Bronchial epithelial cell (primary cell): ENCODE measurements around the gene ANKRD53. TPM values are rescaled to one million over a fixed set of nuclear protein-coding genes. Genes with fewer than 3 reads are reported as not detected.

Source experiments
- DNase-seq: peaks from one replicate; pipeline ENCODE4 v3.0.0-alpha.2; 2010; ENCODE audit warnings: low read depth
- FAIRE-seq: peaks from 2 replicates; lab custom pipeline; 2011; peaks lifted over from hg19 to GRCh38; lab: Jason Lieb, UNC
- H3K27me3 ChIP-seq: 2 replicates; pipeline ENCODE4 v1.5.1; 2011; ENCODE audit warnings: low read length; ENCODE audit not compliant: control insufficient read depth, insufficient read depth
- H3K36me3 ChIP-seq: 2 replicates; pipeline ENCODE4 v1.5.1; 2011; ENCODE audit warnings: low read length; ENCODE audit not compliant: control insufficient read depth, insufficient read depth
- H3K4me3 ChIP-seq: 2 replicates; pipeline ENCODE4 v1.5.1; 2011; ENCODE audit warnings: mild to moderate bottlenecking, low read depth, low read length, control low read depth
- total RNA-seq: library from RNA; depleted of rRNA; stranded (reverse); fragments of >200 nt; gene quantifications from 2 replicates; pipeline ENCODE4 v1.2.1, GENCODE V29; 2014
- TF ChIP-seq, protein P1 (sequence below): IDR thresholded peaks from 2 replicates; pipeline ENCODE4 v1.5.1; 2011; ENCODE audit warnings: mild to moderate bottlenecking, moderate library complexity, low read length, control low read depth, inconsistent platforms; ENCODE audit not compliant: insufficient read depth, severe bottlenecking

ANKRD53 gene, protein sequence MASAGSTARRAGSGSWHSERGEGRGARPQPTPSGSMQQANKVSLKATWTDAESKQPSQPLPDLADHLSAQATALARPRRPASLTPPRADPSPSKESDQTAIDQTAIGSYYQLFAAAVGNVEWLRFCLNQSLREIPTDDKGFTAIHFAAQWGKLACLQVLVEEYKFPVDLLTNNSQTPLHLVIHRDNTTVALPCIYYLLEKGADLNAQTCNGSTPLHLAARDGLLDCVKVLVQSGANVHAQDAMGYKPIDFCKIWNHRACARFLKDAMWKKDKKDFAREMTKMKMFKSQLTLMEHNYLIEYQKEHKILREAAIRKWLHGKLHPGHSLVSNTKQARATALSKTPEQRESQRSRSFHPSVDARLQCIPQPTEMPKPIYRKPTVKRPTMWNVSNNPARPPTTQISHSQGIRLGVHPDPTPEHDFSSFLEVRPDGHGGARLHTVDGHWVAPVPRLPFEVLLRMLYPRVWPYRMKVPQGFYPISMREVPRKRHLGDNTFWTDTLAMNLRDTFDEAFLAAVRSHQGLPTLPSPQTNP
- total RNA-seq, result not detected in 2 replicates

DNA sequence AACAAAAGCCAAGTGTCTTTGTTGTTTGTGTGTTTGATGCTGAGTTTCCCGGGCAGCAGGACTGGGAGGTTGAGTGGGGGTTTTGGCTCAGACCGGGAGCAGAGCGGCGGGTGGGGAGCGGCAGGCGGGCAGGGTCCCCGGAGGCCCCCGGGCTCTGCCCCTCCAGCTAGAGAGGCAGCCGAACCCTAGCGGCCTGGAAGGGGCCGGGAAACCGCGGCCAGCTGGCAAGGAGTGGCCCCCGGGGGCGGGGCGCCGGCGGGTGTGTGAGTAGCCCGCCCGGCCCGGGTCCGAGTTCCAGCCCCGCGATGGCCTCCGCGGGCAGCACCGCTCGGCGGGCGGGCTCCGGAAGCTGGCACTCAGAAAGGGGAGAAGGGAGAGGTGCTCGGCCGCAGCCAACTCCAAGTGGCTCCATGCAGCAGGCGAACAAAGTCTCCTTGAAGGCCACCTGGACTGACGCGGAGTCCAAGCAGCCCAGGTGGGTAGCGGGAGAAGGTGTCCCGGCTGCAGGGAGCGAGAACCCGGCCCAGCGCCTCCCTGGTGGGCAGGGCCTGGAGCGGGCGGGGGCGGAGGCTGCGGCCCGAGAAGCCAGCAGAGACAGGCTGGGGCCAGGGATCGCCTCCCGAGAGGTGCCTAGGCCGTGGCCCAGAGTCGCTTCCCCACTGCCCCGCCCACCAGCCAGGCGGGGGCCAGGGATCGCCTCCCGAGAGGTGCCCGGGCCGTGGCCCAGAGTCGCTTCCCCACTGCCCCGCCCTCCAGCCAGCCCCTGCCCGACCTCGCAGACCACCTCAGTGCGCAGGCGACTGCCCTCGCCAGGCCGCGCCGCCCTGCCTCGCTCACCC lies at the start of gene ANKRD53:
Gene ANKRD53 (plus strand): TSS at position 290 of the 839 bp plus-strand sequence. CDS start 16 bp downstream, at position 306.
- TF ChIP-seq, protein P1, sequence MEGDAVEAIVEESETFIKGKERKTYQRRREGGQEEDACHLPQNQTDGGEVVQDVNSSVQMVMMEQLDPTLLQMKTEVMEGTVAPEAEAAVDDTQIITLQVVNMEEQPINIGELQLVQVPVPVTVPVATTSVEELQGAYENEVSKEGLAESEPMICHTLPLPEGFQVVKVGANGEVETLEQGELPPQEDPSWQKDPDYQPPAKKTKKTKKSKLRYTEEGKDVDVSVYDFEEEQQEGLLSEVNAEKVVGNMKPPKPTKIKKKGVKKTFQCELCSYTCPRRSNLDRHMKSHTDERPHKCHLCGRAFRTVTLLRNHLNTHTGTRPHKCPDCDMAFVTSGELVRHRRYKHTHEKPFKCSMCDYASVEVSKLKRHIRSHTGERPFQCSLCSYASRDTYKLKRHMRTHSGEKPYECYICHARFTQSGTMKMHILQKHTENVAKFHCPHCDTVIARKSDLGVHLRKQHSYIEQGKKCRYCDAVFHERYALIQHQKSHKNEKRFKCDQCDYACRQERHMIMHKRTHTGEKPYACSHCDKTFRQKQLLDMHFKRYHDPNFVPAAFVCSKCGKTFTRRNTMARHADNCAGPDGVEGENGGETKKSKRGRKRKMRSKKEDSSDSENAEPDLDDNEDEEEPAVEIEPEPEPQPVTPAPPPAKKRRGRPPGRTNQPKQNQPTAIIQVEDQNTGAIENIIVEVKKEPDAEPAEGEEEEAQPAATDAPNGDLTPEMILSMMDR, result no peak
- peak; percentile 15 for DNase-seq
- Histone ChIP-seq H3K4me3 (peak within 1 kb of the TSS; percentile 51), H3K36me3 (no peaks in the 10 kb centered on the region), H3K27me3 (no peaks in the 10 kb centered on the region)
- no peak for FAIRE-seq

DNA sequence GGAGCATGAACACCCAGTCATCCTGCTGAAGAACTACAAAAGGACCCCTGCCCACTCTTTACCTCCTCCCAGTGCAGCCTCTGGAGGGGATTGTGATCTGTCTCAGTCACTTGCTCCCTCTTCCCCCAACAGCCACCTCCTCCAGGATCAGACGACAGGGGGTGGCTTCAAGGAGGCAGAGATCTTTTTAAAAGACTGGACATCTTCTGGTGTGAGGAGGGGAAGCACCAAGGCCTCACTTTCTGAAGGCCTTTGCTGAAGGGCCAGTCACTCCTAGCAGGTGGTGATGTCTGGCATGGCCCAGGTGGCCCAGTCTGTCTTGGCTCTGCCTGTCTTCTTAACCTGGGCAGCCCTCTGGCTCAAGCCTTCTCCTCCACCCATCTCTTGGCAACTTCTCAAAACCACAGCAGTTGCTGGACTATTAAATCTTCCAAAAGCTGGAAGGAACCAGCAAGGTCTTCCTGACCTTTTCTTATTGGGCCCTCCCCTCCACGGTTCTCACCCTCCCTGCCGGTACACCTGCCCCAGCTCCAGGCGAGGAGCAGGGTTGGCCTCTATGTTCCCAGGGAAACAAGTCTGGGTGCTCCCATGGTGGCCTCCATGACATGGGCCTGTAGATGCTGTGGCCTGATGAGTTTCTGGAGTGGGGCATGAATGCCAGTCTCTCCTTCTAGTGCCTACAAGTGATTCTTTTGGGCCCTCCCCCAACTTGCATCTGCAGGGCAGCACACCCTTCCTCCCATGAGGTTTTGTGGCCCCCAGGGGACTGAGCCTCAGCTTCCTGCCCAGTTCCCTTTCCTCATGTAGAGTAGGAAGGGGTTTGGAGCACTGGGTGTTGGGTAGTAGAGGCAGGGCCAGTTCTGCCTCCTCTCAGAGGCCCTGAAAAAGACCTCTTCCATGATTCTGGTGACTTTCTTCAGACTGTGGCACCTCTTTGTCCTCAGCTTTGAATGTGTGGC lies 47.8 kb upstream of the ANKRD53 start:
- H3K4me3 ChIP-seq, result no peak overlapping the region
- TF ChIP-seq, protein P1, result no peak
- DNase-seq (no peak), FAIRE-seq (no peak)
- peaks cover 9% of the 10 kb centered on the region for H3K27me3 ChIP-seq
- H3K36me3 ChIP-seq, result no peaks in the 10 kb centered on the region

DNA sequence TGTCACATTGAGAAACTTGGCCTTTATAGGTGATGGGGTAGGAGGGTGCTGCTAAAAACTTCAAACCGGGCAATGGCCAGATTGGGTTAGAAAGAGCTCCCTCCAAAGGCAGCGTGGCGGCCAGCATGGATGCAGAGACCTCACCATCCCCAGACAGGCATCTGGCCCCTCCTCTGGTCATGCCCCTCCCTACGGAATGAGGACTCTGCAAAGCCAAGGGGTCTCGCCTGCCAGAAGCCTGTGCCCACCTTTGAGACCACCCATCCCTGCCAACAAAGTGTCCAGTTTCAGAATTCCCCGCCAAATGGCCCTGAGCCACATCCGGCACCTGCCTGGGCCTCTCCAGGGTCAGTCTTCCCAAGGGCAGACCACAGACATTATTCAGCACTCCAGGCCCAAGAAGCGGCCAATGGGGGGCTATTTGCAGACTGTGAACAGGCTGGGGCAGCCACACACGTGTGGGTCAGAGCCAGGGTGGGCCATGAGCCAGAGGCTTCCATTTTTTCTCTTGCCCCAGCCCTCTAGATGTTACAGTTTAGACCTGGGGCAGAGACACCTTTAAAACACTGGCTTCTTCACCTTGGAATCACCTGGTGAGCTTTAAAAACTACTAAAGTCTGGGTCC lies 46.9 kb upstream of the ANKRD53 start:
- H3K27me3 ChIP-seq, result peaks cover 9% of the 10 kb centered on the region
- TF ChIP-seq, protein P1, result no peak
- FAIRE-seq (no peak), DNase-seq (no peak)
- no peak overlapping the region for H3K4me3 ChIP-seq
- no peaks in the 10 kb centered on the region for H3K36me3 ChIP-seq

DNA sequence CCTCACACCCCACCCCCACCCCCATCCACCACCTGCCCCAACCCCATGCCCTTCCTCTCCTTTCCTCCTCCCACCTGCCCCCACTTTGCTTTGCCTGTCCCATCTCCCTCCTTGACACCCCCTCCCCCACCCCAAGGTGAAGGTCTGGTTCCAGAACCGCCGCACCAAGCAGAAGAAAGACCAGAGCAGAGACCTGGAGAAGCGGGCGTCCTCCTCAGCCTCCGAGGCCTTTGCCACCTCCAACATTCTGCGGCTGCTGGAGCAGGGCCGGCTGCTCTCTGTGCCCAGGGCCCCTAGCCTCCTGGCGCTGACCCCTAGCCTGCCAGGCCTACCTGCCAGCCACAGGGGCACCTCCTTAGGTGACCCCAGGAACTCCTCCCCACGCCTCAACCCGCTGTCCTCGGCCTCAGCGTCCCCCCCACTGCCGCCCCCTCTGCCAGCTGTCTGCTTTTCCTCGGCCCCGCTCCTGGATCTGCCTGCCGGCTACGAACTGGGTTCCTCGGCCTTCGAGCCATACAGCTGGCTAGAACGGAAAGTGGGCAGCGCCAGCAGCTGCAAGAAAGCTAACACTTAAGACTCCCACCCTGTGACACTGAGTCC lies 45.7 kb upstream of the ANKRD53 start:
- FAIRE-seq, result no peak
- H3K36me3 ChIP-seq, result no peaks in the 10 kb centered on the region
- TF ChIP-seq, protein P1, result no peak
- no peak for DNase-seq
- H3K4me3 ChIP-seq, result no peak overlapping the region
- H3K27me3 ChIP-seq, result peaks cover 10% of the 10 kb centered on the region
